Natural killer cell treated with Interleukin-12 subunit alpha and Interleukin-12 subunit beta and Interleukin-15 and Interleukin-18, amount 100 ng/mL, for 72 hours (primary cell): ENCODE results near the gene HMGB2. TPM values are rescaled to one million over a fixed set of nuclear protein-coding genes. Genes with fewer than 3 reads are reported as not detected.
A peak's percentile ranks its signal among the peaks of the same experiment; 100 is the strongest.

Experiments
- ATAC-seq, 2 donors: fragments of 150-1000 bp; cut with Tn5 transposase in 1 of 2; sonication (Bioruptor Pico), chemical (Tn5 transposase) in 1 of 2; 2 replicates each; pipeline ENCODE4 v1.10.0; 2021
- DNase-seq: peaks from one replicate; pipeline ENCODE4 v3.0.0; 2022; ENCODE audit warnings: low spot score
- H3K27ac Mint-ChIP-seq, 2 donors: 1 replicate in 1 of 2; 2 replicates in 1 of 2; pipeline ENCODE4 v1.8.0; 2022; ENCODE audit warnings: mixed read lengths in 2 of 2, mild to moderate bottlenecking in 1 of 2, moderate library complexity in 1 of 2
- H3K27me3 Mint-ChIP-seq, 2 donors: 1 replicate in 1 of 2; 2 replicates in 1 of 2; pipeline ENCODE4 v1.8.0; 2022; ENCODE audit warnings: mixed read lengths in 2 of 2
- H3K36me3 Mint-ChIP-seq: one replicate; pipeline ENCODE4 v1.8.0; 2022; ENCODE audit warnings: mixed read lengths
- H3K4me1 Mint-ChIP-seq, 2 donors: 1 replicate in 1 of 2; 2 replicates in 1 of 2; pipeline ENCODE4 v1.8.0; 2022; ENCODE audit warnings: low read depth in 2 of 2, mixed read lengths in 2 of 2, mild to moderate bottlenecking in 1 of 2
- H3K4me3 Mint-ChIP-seq: one replicate; pipeline ENCODE4 v1.8.0; 2022; ENCODE audit warnings: mixed read lengths
- H3K9me3 Mint-ChIP-seq: 2 replicates; pipeline ENCODE4 v1.8.0; 2022; ENCODE audit warnings: mixed read lengths
- total RNA-seq, 2 donors: library from RNA; stranded (reverse); gene quantifications; one replicate each; pipeline ENCODE4 v1.2.3, GENCODE V29; 2022

The HMGB2 gene
- 100 to 1,000 TPM; 256 to 524 TPM for total RNA-seq

DNA sequence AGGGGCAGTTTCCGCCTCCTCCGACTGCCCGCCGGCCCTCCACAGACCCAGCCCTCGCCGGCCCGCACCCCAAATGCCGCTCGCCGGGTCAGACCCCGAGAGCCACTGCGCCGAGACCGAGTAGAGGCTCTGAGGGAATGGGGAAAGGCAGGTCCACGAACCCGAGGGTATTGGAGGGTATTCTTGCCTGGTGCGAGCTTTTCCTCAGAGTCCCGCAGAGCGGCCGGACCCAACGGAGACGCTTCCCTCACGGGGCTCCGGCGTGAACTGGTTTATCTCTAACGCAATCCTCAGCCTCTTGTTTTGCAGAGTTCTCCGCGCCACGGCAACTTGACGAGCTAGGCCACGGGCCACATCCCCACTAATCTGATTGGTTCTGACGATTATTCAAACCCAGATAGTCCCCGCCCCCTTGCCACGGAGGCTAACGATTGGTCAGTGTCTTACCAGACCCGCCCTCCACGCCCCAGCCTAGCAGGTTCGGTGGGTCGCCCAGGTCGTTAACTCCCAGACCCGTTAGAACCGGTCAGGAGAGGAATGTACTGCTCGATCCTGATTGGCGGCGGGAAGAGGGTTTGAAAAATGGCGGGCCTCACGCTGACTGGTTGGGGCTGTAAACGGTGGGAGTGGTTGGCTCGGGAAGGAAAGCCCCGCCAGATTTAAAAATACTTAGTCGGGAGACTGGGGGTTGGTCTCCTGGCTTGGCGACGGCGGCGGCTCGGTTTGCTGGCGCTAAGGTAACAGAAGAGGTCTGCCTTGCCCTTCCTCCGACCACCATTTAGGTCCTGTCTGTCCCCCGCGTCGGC, at the start of gene HMGB2:
TSS of gene HMGB2 (minus strand) at position 274 of the 806 bp plus-strand sequence. CDS start 709 bp downstream, outside the sequence.
- Mint-ChIP-seq H3K27me3 (peaks cover 0 to 4% of the 10 kb centered on the region in 2 donors), H3K36me3 (peaks cover 23% of the 10 kb centered on the region), H3K4me1 (peaks cover 26 to 34% of the 10 kb centered on the region in 2 donors), H3K9me3 (no peaks in the 10 kb centered on the region), H3K4me3 (peak within 1 kb of the TSS; percentile 92), H3K27ac (peak within 1 kb of the TSS; percentile 76 to 83)
- ATAC-seq: peak; percentile 97 to 98
- DNase-seq: peak; percentile 99

DNA sequence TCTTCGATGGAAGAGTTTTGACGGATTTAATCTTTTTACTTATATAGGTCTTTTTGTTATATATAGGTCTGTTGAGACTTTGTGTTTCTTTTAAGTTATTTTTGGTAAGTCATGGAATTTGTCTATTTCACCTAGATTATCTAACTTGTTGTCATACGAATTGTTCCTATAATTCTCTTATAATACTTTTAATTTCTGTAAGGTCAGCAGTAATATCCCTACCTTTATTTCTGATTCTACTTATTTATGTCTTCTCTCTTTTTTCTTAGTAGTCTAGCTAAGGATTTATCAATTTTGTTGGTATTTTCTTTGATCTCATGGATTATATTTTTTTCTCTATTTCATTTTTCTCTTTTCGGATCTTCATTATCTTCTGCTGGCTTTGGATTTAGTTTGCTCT, 48.2 kb upstream of the HMGB2 start:
- Mint-ChIP-seq H3K27me3 (no peaks in the 10 kb centered on the region), H3K9me3 (no peaks in the 10 kb centered on the region), H3K27ac (no peak overlapping the region), H3K4me3 (no peak overlapping the region), H3K36me3 (no peaks in the 10 kb centered on the region), H3K4me1 (no peaks in the 10 kb centered on the region)
- DNase-seq: no peak
- no peak for ATAC-seq

DNA sequence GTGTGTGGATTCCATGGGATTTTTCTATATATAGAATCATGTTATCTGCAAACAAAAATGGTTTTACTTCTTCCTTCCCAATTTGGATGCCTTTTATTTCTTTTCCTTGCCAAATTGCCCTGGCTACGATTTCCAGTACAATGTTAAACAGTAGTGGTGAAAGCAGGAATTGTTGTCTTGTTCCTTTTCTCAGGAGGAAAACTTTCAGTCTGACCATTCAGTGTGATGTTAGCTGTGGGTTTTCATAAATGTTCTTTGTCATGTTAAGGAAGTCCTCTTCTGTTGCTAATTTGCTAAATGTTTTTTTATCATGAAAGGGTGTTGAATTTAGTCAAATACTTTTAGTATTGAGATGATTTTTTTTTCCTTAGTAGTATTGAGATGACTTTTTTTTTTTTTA, 47.5 kb upstream of the HMGB2 start:
- H3K4me1 Mint-ChIP-seq: no peaks in the 10 kb centered on the region
- no peaks in the 10 kb centered on the region for H3K27me3 Mint-ChIP-seq
- H3K27ac Mint-ChIP-seq: no peak overlapping the region
- H3K36me3 Mint-ChIP-seq: no peaks in the 10 kb centered on the region
- no peak for ATAC-seq
- H3K9me3 Mint-ChIP-seq: no peaks in the 10 kb centered on the region
- H3K4me3 Mint-ChIP-seq: no peak overlapping the region
- DNase-seq: no peak

DNA sequence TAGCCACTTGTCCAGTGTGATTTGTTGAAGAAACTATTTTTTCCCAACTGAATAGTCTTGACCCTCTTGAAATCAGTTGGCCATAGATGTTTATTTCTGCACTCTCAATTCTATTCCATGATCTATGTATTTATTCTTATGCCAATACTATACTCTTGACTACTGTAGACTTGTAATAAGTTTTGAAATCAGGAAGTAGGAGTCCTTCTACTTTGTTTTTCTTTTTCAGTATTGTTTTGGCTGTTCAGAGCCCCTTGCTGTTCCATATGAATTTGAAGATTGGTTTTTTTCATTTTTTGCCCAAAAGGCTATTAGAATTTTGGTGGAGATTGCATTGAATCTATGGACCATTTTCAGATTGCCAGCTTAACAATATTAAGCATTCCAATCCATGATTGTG, 46.8 kb upstream of the HMGB2 start:
- ATAC-seq: no peak
- H3K36me3 Mint-ChIP-seq: no peaks in the 10 kb centered on the region
- no peak overlapping the region for H3K4me3 Mint-ChIP-seq
- DNase-seq: no peak
- H3K9me3 Mint-ChIP-seq: no peaks in the 10 kb centered on the region
- H3K27me3 Mint-ChIP-seq: no peaks in the 10 kb centered on the region
- no peak overlapping the region for H3K27ac Mint-ChIP-seq
- H3K4me1 Mint-ChIP-seq: no peaks in the 10 kb centered on the region

DNA sequence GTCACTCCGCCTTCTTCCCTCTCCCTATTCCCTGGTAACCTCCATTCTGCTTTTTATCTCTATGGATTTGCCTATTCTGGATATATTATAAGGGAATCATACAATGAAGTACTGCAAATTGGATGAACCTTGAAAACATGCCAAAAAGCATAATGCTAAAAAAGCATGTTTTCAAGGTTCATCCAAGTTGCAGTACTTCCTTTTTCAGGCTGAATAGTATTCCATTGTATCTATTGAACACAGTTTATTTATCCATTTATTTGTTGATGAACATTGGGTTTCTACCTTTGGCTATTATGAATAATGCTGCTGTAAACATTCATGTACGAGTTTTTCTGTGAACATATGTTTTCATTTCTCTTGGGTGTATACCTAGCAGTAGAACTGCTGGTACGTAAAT, 45.8 kb upstream of the HMGB2 start:
- Mint-ChIP-seq H3K27me3 (no peaks in the 10 kb centered on the region), H3K4me1 (no peaks in the 10 kb centered on the region), H3K27ac (no peak overlapping the region), H3K36me3 (no peaks in the 10 kb centered on the region), H3K4me3 (no peak overlapping the region), H3K9me3 (no peaks in the 10 kb centered on the region)
- DNase-seq: no peak
- ATAC-seq: no peak

DNA sequence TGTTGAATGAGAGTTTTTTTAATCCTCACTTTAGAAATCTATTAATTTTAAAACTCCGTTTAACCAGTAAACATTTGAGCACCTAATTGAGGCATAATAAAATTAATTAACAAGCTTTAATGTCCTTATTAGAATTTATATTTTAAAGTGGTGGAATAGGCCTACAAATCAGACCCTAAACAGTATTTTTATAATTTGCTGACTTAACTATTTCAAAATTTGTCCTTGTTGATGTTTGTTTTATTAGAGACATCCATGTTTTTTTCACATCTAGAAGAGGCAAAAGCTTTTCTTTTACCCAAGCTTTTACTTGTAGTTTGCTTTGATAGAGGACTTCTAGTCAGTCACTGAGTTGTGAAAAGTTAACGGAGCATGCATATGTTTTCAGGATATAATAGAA, 40.4 kb upstream of the HMGB2 start:
- Mint-ChIP-seq H3K9me3 (no peaks in the 10 kb centered on the region), H3K27ac (no peak overlapping the region), H3K36me3 (no peaks in the 10 kb centered on the region), H3K4me1 (peaks cover 14 to 15% of the 10 kb centered on the region in 2 donors), H3K4me3 (no peak overlapping the region), H3K27me3 (no peaks in the 10 kb centered on the region)
- no peak for ATAC-seq
- DNase-seq: no peak

GRCh38 chr4:173371292-173372192, 37.4 kb upstream of the HMGB2 start:
- DNase-seq (no peak), ATAC-seq (peak; percentile 35 to 36)
- Mint-ChIP-seq H3K4me1 (peaks cover 25 to 29% of the 10 kb centered on the region in 2 donors), H3K4me3 (peak overlapping the region; percentile 100), H3K27ac (peak overlapping the region; percentile 93 to 96), H3K27me3 (no peaks in the 10 kb centered on the region), H3K36me3 (no peaks in the 10 kb centered on the region), H3K9me3 (no peaks in the 10 kb centered on the region)

DNA sequence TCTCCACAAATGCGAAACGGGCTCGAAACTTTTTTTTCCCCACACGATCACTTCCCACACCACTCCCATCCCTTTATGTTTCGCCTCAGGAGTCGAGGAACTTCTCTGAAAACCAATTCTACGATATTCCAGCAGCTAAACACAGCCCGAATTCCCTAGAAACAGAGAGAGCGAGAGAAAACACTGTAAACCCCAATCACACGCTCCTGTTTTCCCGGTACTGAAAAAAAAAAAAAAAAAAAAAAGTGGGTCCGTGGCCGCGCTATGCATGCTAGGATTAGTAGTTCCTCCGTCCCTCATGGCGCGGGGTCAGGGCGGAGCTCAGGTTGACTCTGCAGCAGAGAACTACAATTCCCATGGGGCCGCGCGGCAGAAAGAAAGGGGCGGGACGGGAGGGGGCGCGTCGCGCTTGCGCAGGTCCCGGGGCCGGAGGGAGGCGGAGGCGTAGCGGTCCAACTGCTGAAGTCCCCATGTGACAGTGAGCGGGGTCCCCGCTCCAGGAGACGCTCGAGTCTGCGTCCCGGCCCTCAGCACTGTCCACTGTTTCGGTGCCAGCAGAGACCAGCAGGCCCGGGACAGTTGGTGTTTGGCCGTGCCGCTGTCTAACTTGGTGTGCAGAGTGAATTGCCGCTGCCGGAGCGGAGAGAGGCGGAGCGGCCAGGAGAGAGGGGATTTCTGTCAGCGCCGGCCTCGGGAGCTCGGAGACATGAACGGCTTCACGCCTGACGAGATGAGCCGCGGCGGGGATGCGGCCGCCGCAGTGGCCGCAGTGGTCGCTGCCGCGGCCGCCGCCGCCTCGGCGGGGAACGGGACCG, 36.5 kb upstream of the HMGB2 start, which contains the start of gene SAP30:
TSS of gene SAP30 (plus strand) at position 478 of the 815 bp plus-strand sequence. CDS start at position 707, 229 bp downstream.
- H3K27me3 Mint-ChIP-seq: no peaks in the 10 kb centered on the region
- peaks cover 25 to 30% of the 10 kb centered on the region in 2 donors for H3K4me1 Mint-ChIP-seq
- ATAC-seq: peak; percentile 95 to 96
- peak within 1 kb of the TSS; percentile 100 for H3K4me3 Mint-ChIP-seq
- H3K27ac Mint-ChIP-seq: peak within 1 kb of the TSS; percentile 93 to 96
- H3K36me3 Mint-ChIP-seq: no peaks in the 10 kb centered on the region
- no peaks in the 10 kb centered on the region for H3K9me3 Mint-ChIP-seq
- DNase-seq: peak; percentile 97

DNA sequence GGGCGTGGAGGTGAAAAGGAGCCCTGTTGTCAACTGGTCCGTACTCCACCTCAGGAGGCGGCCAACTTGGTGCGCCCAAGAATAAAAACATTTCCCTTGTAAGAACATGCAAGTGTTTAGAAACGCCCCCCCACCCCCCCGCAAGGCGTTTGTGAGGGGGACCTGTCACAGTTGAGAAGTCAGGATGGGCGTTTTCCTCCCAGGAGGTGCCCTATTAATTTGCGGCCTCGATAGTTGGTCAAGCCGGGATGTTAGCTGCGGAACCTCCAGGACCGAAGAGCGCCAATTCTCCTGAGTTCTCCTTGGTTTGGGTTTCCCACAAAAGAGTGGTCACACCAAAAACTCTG, 35.9 kb upstream of the HMGB2 start:
- H3K36me3 Mint-ChIP-seq: no peaks in the 10 kb centered on the region
- H3K27me3 Mint-ChIP-seq: no peaks in the 10 kb centered on the region
- H3K4me3 Mint-ChIP-seq: peak overlapping the region; percentile 100
- H3K4me1 Mint-ChIP-seq: peaks cover 25 to 36% of the 10 kb centered on the region in 2 donors
- ATAC-seq (peak; percentile 3 to 10), DNase-seq (peak; percentile 63)
- peak overlapping the region; percentile 93 to 96 for H3K27ac Mint-ChIP-seq
- no peaks in the 10 kb centered on the region for H3K9me3 Mint-ChIP-seq

- Mint-ChIP-seq H3K27me3 (no peaks in the 10 kb centered on the region), H3K27ac (no peak overlapping the region), H3K36me3 (no peaks in the 10 kb centered on the region), H3K4me1 (peaks cover 21 to 30% of the 10 kb centered on the region in 2 donors), H3K4me3 (no peak overlapping the region), H3K9me3 (no peaks in the 10 kb centered on the region)
- DNase-seq (no peak), ATAC-seq (no peak)
Observed at GRCh38 chr4:173367946-173368345, 33.8 kb upstream of the HMGB2 start.

GRCh38 chr4:173367285-173367684, 33.1 kb upstream of the HMGB2 start:
- peak overlapping the region in 1 of 2 donors; percentile 34 for H3K27ac Mint-ChIP-seq
- H3K27me3 Mint-ChIP-seq: no peaks in the 10 kb centered on the region
- peaks cover 16 to 27% of the 10 kb centered on the region in 2 donors for H3K4me1 Mint-ChIP-seq
- ATAC-seq: no peak
- no peak for DNase-seq
- peak overlapping the region; percentile 17 for H3K4me3 Mint-ChIP-seq
- no peaks in the 10 kb centered on the region for H3K9me3 Mint-ChIP-seq
- H3K36me3 Mint-ChIP-seq: no peaks in the 10 kb centered on the region

GRCh38 chr4:173365359-173365996, 31.3 kb upstream of the HMGB2 start:
- H3K36me3 Mint-ChIP-seq: no peaks in the 10 kb centered on the region
- H3K4me1 Mint-ChIP-seq: peaks cover 13 to 22% of the 10 kb centered on the region in 2 donors
- ATAC-seq (no peak), DNase-seq (no peak)
- no peak overlapping the region for H3K4me3 Mint-ChIP-seq
- H3K9me3 Mint-ChIP-seq: no peaks in the 10 kb centered on the region
- no peak overlapping the region for H3K27ac Mint-ChIP-seq
- H3K27me3 Mint-ChIP-seq: no peaks in the 10 kb centered on the region

GRCh38 chr4:173362666-173363065, 28.5 kb upstream of the HMGB2 start:
- Mint-ChIP-seq H3K4me1 (peaks cover 9 to 14% of the 10 kb centered on the region in 2 donors), H3K27me3 (no peaks in the 10 kb centered on the region), H3K36me3 (no peaks in the 10 kb centered on the region), H3K27ac (no peak overlapping the region), H3K4me3 (no peak overlapping the region), H3K9me3 (no peaks in the 10 kb centered on the region)
- no peak for DNase-seq
- no peak for ATAC-seq
